ENCODE results near the gene PMEPA1. TPM values are rescaled to one million over a fixed set of nuclear protein-coding genes. Genes with fewer than 3 reads are reported as not detected.

The PMEPA1 gene
- total RNA-seq, 2 experiments from 2014 or later, result 0.76 to 1.3 TPM

GRCh38 chr20:57682184-57683101 is 27.4 kb downstream of the PMEPA1 start:
- POLR2A ChIA-PET, result no interaction called here
- H3K27me3 Mint-ChIP-seq, result peaks cover 5% of the 10 kb centered on the region
- no peak overlapping the region for H3K27ac Mint-ChIP-seq
- no peak for DNase-seq
- H3K4me1 Mint-ChIP-seq, result no peaks in the 10 kb centered on the region
- no peaks in the 10 kb centered on the region for H3K9me3 Mint-ChIP-seq
- CTCF ChIA-PET, result interaction anchor here (0.8 to 1.1 kb wide), 2 partner anchors 29 to 86 kb away, joined by 3 read pairs; no protein-coding TSS in a partner anchor
- H3K36me3 Mint-ChIP-seq (ENCODE audit: low read depth), result no peaks in the 10 kb centered on the region
- no peak overlapping the region for H3K4me3 Mint-ChIP-seq

- H3K4me3 Mint-ChIP-seq, result no peak overlapping the region
- no peaks in the 10 kb centered on the region for H3K36me3 Mint-ChIP-seq (ENCODE audit: low read depth)
- ChIA-PET POLR2A (no interaction called here), CTCF (interaction anchor here (1.1 kb wide), 1 partner anchor 85 kb away, joined by 3 read pairs; no protein-coding TSS in a partner anchor)
- no peak for DNase-seq
- no peak overlapping the region for H3K27ac Mint-ChIP-seq
- no peaks in the 10 kb centered on the region for H3K4me1 Mint-ChIP-seq
- H3K27me3 Mint-ChIP-seq, result peaks cover 8% of the 10 kb centered on the region
- no peaks in the 10 kb centered on the region for H3K9me3 Mint-ChIP-seq
Observed at GRCh38 chr20:57680934-57681914, 28.6 kb downstream of the PMEPA1 start.

- POLR2A ChIA-PET, result no interaction called here
- Mint-ChIP-seq H3K27ac (no peak overlapping the region), H3K27me3 (peaks cover 8% of the 10 kb centered on the region), H3K4me3 (no peak overlapping the region), H3K9me3 (no peaks in the 10 kb centered on the region), H3K36me3 (ENCODE audit: low read depth) (no peaks in the 10 kb centered on the region), H3K4me1 (no peaks in the 10 kb centered on the region)
- CTCF ChIA-PET, result interaction anchor here (1.6 kb wide), 1 partner anchor 58 kb away, joined by 4 read pairs; no protein-coding TSS in a partner anchor
- no peak for DNase-seq
Observed at GRCh38 chr20:57680131-57680716, 29.6 kb downstream of the PMEPA1 start.

GRCh38 chr20:57679113-57679512 is 30.7 kb downstream of the PMEPA1 start:
- H3K27ac Mint-ChIP-seq, result no peak overlapping the region
- ChIA-PET CTCF (interaction anchor here (1.6 kb wide), 1 partner anchor 56 kb away, joined by 4 read pairs; no protein-coding TSS in a partner anchor), POLR2A (no interaction called here)
- no peaks in the 10 kb centered on the region for H3K9me3 Mint-ChIP-seq
- no peaks in the 10 kb centered on the region for H3K4me1 Mint-ChIP-seq
- no peaks in the 10 kb centered on the region for H3K36me3 Mint-ChIP-seq (ENCODE audit: low read depth)
- peaks cover 8% of the 10 kb centered on the region for H3K27me3 Mint-ChIP-seq
- no peak overlapping the region for H3K4me3 Mint-ChIP-seq
- no peak for DNase-seq

GRCh38 chr20:57678340-57678739 is 31.5 kb downstream of the PMEPA1 start:
- H3K36me3 Mint-ChIP-seq (ENCODE audit: low read depth), result no peaks in the 10 kb centered on the region
- H3K4me3 Mint-ChIP-seq, result no peak overlapping the region
- H3K27me3 Mint-ChIP-seq, result peaks cover 8% of the 10 kb centered on the region
- ChIA-PET CTCF (no interaction called here), POLR2A (no interaction called here)
- no peaks in the 10 kb centered on the region for H3K9me3 Mint-ChIP-seq
- no peak overlapping the region for H3K27ac Mint-ChIP-seq
- no peak for DNase-seq
- H3K4me1 Mint-ChIP-seq, result no peaks in the 10 kb centered on the region

GRCh38 chr20:57677584-57677982 is 32.2 kb downstream of the PMEPA1 start:
- no peak for DNase-seq
- POLR2A ChIA-PET, result no interaction called here
- no peaks in the 10 kb centered on the region for H3K9me3 Mint-ChIP-seq
- CTCF ChIA-PET, result no interaction called here
- no peak overlapping the region for H3K4me3 Mint-ChIP-seq
- H3K27ac Mint-ChIP-seq, result no peak overlapping the region
- H3K4me1 Mint-ChIP-seq, result no peaks in the 10 kb centered on the region
- no peaks in the 10 kb centered on the region for H3K36me3 Mint-ChIP-seq (ENCODE audit: low read depth)
- H3K27me3 Mint-ChIP-seq, result peaks cover 8% of the 10 kb centered on the region

GRCh38 chr20:57676589-57677583 is 32.9 kb downstream of the PMEPA1 start:
- Mint-ChIP-seq H3K9me3 (no peaks in the 10 kb centered on the region), H3K36me3 (ENCODE audit: low read depth) (no peaks in the 10 kb centered on the region), H3K27me3 (peaks cover 8% of the 10 kb centered on the region), H3K4me1 (no peaks in the 10 kb centered on the region), H3K27ac (no peak overlapping the region), H3K4me3 (no peak overlapping the region)
- no peak for DNase-seq
- ChIA-PET POLR2A (no interaction called here), CTCF (no interaction called here)

GRCh38 chr20:57675773-57676172 is 34.0 kb downstream of the PMEPA1 start:
- Mint-ChIP-seq H3K4me1 (no peaks in the 10 kb centered on the region), H3K9me3 (no peaks in the 10 kb centered on the region), H3K36me3 (ENCODE audit: low read depth) (no peaks in the 10 kb centered on the region), H3K27ac (no peak overlapping the region), H3K27me3 (peaks cover 8% of the 10 kb centered on the region), H3K4me3 (no peak overlapping the region)
- no peak for DNase-seq
- ChIA-PET CTCF (no interaction called here), POLR2A (no interaction called here)

GRCh38 chr20:57672953-57673575 is 36.8 kb downstream of the PMEPA1 start:
- no peak overlapping the region for H3K27ac Mint-ChIP-seq
- no peak for DNase-seq
- ChIA-PET POLR2A (no interaction called here), CTCF (no interaction called here)
- H3K4me3 Mint-ChIP-seq, result no peak overlapping the region
- no peaks in the 10 kb centered on the region for H3K9me3 Mint-ChIP-seq
- H3K36me3 Mint-ChIP-seq (ENCODE audit: low read depth), result no peaks in the 10 kb centered on the region
- H3K4me1 Mint-ChIP-seq, result no peaks in the 10 kb centered on the region
- peaks cover 8% of the 10 kb centered on the region for H3K27me3 Mint-ChIP-seq

- POLR2A ChIA-PET, result no interaction called here
- no peak overlapping the region for H3K27ac Mint-ChIP-seq
- H3K36me3 Mint-ChIP-seq (ENCODE audit: low read depth), result no peaks in the 10 kb centered on the region
- DNase-seq, result no peak
- H3K4me1 Mint-ChIP-seq, result no peaks in the 10 kb centered on the region
- peaks cover 1% of the 10 kb centered on the region for H3K27me3 Mint-ChIP-seq
- CTCF ChIA-PET, result no interaction called here
- H3K9me3 Mint-ChIP-seq, result no peaks in the 10 kb centered on the region
- no peak overlapping the region for H3K4me3 Mint-ChIP-seq
Observed at GRCh38 chr20:57672164-57672563, 37.7 kb downstream of the PMEPA1 start.

GRCh38 chr20:57671662-57672061 is 38.2 kb downstream of the PMEPA1 start:
- POLR2A ChIA-PET, result no interaction called here
- no peaks in the 10 kb centered on the region for H3K36me3 Mint-ChIP-seq (ENCODE audit: low read depth)
- CTCF ChIA-PET, result no interaction called here

GRCh38 chr20:57671072-57671391 is 38.8 kb downstream of the PMEPA1 start:
- no peaks in the 10 kb centered on the region for H3K4me1 Mint-ChIP-seq
- no peak for DNase-seq
- H3K27ac Mint-ChIP-seq, result no peak overlapping the region
- ChIA-PET CTCF (no interaction called here), POLR2A (no interaction called here)
- no peaks in the 10 kb centered on the region for H3K9me3 Mint-ChIP-seq
- no peaks in the 10 kb centered on the region for H3K27me3 Mint-ChIP-seq
- H3K4me3 Mint-ChIP-seq, result no peak overlapping the region
- H3K36me3 Mint-ChIP-seq (ENCODE audit: low read depth), result no peaks in the 10 kb centered on the region

More at GRCh38 chr20:57671662-57672061, 38.2 kb downstream of the PMEPA1 start:
- Mint-ChIP-seq H3K4me3 (no peak overlapping the region), H3K4me1 (no peaks in the 10 kb centered on the region), H3K27me3 (no peaks in the 10 kb centered on the region), H3K9me3 (no peaks in the 10 kb centered on the region), H3K27ac (no peak overlapping the region)
- DNase-seq, result no peak

Data from activated CD4-positive, alpha-beta memory T cell treated with anti-CD3 and anti-CD28 coated beads, Interleukin-2, amount 10 ng/mL, durations not matched to agents 7 days and 5 days (primary cell).